Astrocyte (in vitro differentiated cells and primary cell): ENCODE results near the gene HOXA6.

Experiments used
- CTCF ChIP-seq: IDR thresholded peaks from 2 replicates; pipeline ENCODE4 v1.5.1; 2011; ENCODE audit warnings: low read depth, mild to moderate bottlenecking, inconsistent platforms, low read length, moderate library complexity; ENCODE audit not compliant: insufficient read depth
- EZH2 ChIP-seq: IDR thresholded peaks from 2 replicates; pipeline ENCODE4 v1.6.1; 2012; ENCODE audit warnings: mild to moderate bottlenecking, low read length, inconsistent platforms; ENCODE audit not compliant: insufficient read depth

GRCh38 chr7:27141137-27141922, 6.2 kb downstream of the HOXA6 start:
- TF ChIP-seq CTCF (no peak), EZH2 (no peak)
